Epidermal melanocyte (primary cell): ENCODE results near the gene SYNC.
"Not testable (repeated sequence)": the region's sequence is repeated elsewhere in the genome, so short reads cannot be mapped to it uniquely, and the experiment has no call there.

Source experiments
- DNase-seq: peaks from one replicate; pipeline ENCODE4 v3.0.0; 2011; ENCODE audit warnings: low spot score; ENCODE audit not compliant: insufficient read length

The SYNC gene

GRCh38 chr1:32695098-32695904 is 7.3 kb downstream of the SYNC start:
- no peak for DNase-seq

- peak; percentile 50 for DNase-seq
Observed at GRCh38 chr1:32693455-32694174, 9.0 kb downstream of the SYNC start.

DNA sequence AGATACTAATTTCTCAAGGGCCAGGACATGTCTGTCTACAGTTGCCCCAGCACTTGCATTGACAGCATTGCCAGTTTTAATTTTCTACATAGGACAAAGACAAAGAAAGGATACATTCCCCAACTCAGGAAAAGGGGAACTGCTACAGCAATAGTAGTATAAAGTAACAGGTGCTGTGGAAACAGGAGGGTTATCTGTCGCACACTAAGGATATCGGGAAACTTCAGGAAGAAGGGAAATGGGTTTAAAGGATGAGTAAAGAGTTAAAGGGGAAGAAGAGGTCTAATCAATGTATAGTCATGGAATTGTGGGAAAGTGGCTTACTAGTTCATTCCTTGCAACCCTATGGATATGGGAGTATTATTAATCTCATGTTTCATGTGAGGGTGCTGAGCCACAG is 16.2 kb downstream of the SYNC start:
- no peak for DNase-seq

DNA sequence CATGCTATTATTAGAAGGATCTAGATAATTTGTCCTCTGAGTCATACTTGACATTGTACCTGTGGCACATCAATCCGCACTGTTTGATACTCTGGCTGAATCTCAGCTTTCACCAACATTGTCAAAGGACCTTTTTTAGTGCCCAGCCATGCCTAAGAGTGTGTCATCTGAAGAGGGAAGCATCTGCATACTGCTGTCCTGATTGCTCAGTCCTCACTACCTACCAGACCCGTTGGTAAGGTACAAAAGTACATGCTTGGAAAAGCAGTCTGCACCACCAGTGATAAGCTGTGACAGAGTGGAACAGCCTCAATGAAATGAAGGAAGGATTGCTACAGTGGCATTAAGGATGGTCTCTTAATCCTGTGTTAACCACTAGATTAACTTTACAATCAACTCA is 17.1 kb downstream of the SYNC start:
- DNase-seq = no peak

DNA sequence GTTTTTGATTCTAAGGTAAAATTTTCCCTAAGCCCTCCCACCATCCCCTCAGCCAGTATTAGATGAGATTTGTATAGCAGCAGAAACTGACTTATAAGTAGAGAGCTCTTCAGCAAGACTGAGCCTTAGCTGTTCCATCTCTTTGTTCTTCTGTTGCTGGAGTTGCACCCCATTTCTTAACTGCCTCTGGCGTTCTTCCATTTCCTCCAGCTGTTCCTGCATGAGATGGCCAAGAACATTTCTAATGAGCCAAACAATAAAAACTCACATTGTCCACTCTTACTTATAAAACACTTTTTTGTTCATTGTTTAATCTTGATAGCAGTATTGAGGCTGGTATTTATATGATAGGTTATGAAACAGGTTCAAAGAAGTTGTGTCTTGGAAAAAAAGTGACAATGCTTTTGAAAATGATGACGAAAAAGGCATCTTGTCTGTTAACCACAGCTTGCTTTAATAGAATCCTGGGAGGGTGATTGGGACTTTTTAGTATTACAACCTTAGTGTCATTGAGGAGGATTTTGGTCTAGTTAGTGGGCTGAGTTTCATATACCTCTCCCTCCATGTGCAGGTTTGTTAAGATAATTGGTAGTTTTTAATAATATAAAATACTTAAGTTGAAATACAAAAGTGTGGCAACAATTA is 18.3 kb downstream of the SYNC start:
- DNase-seq = peak; percentile 54

DNA sequence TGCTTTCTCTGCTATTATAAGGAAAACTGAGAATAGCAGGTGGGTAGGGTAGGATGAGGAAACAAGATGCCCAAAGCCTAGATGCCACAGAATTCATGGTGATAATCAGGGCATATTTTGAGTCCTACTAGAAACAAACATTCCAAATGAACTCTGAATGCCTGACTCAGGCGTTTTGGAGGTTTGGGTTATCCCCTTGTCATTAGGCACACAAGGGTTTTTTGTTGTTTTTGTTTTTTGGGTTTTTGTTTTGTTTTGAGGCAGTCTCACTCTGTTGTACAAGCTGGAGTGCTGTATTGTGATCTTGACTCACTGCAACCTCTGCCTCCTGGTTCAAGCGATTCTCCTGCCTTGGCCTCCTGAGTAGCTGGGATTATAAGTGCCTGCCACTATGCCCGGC is 19.2 kb downstream of the SYNC start:
- no peak for DNase-seq

DNA sequence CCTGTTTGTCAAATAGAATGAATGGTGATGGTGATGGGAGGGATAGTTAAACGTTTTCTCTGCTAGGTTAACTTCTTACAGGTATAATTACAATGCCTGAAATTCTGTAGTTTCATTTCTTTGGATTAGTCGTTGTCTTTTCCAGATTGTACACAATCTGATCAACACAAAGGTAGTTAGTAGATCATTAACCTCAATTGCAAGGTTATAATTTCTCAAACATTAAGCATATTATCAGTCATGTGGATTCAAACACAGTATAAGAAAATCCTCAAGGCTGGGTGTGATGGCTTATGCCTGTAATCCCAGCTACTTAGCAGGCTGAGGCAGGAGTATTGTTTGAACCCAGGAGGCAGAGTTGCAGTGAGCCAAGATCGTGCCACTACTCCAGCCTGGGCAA is 20.6 kb downstream of the SYNC start:
- DNase-seq = no peak

DNA sequence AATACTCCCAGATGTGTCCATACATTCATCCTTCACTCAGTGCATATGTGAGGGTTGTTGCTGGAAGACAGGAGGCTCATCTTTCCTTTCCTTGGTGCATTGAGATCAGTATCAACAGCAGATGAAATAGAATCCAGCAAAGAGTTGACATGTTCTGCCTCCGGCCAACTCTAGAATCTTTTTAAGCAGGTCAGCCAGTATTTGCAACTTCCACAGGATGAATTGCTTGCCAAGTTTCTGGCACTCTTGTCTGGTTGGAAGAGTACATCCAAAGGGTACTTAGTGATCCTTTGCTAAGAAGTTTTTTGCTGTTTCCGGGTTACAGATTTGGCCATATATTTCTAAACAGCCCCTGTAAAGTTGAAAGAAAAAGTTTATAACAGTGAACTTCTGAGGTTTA is 21.1 kb downstream of the SYNC start:
- no peak for DNase-seq

DNA sequence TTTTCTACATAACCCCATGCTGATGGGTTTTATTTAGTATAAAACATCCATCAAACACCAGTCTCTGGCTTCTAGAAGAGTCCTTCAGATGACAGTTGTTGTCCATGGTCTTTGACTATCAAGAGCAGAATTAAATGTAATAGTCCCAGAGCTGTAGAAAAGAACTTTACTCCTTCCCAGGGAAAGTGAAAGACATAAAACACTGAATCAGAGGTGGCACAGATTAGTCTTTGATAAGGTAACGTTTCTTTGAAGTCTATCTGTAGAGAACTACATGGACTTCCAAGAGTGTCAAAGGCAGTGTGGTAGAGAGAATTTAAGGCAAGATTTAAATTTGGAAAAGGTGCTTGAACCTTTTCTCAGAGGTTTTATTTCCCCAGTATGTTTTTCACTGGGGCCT is 21.9 kb downstream of the SYNC start:
- DNase-seq = no peak

DNA sequence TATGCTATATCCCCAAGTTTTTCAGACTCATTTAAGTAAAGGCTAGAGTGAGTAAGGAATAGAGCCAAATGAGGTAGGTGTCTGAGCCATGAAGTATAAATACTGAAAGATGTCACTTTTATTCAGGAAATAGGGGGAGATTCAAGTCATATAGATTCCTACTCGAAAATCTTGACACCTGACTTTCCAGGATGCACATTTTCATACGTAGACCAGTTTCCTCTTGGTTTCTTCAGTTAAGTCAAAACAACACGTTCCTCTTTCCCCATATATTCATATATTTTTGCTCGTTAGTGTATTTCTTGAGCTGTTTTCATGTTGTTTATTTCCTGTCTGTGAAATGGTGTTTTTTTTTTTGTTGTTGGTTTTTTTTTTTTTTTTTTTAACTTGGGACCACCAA is 22.6 kb downstream of the SYNC start:
- DNase-seq = not testable (repeated sequence)

GRCh38 chr1:32676945-32677344 is 25.6 kb downstream of the SYNC start:
- DNase-seq = no peak

- not testable (repeated sequence) for DNase-seq
Observed at GRCh38 chr1:32668716-32669115, 33.9 kb downstream of the SYNC start.

- DNase-seq = no peak
Observed at GRCh38 chr1:32666901-32667566, 35.5 kb downstream of the SYNC start.

DNA sequence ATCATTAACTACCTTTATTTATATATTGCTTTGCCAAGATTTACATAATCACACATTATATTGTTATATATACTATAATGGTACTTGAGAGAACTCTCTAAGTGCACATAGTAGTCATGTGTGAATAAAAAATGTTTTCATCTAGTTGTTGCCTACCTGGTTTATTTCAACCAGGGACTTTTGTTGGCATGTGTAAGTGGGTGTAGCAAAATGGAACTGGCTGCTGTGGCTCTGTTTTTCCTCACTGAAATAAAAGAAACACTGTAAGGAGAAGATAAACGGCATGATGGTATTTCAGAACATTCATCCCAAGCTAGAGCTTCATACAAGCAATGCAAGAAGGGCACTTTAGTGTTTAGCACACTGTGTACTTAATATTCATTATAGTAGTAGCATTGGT is 36.7 kb downstream of the SYNC start:
- DNase-seq = no peak

GRCh38 chr1:32659581-32659980 is 43.0 kb downstream of the SYNC start:
- DNase-seq = no peak

DNA sequence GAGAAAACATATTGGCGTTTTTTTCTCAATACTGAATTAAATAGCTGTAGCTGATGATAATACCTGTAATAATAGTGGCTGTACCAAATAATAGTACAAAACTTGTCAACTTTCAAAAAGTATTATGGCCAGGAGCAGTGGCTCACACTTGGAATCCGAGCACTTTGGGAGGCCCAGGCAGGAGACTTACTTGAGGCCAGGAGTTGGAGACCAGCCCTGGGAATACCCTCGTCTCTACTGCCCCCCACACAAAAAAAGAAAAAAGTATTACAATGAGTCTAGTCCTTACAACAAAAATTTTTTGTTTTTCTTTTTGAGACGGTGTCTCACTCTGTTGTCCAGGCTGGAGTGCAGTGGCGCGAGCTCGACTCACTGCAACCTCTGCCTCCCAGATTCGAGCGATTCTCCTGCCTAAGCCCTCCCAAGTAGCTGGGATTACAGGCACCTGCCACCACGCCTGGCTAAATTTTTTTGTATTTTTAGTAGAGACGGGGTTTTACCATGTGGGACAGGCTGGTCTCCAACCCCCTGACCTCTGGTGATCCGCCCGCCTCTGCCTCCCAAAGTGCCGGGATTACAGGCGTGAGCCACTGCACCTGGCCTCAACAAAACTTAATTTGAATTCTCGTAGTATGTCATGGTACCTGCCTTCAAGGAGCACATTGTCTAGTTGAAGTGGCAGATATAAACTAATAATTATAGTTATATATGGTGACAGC is 50.2 kb downstream of the SYNC start:
- no peak for DNase-seq

DNA sequence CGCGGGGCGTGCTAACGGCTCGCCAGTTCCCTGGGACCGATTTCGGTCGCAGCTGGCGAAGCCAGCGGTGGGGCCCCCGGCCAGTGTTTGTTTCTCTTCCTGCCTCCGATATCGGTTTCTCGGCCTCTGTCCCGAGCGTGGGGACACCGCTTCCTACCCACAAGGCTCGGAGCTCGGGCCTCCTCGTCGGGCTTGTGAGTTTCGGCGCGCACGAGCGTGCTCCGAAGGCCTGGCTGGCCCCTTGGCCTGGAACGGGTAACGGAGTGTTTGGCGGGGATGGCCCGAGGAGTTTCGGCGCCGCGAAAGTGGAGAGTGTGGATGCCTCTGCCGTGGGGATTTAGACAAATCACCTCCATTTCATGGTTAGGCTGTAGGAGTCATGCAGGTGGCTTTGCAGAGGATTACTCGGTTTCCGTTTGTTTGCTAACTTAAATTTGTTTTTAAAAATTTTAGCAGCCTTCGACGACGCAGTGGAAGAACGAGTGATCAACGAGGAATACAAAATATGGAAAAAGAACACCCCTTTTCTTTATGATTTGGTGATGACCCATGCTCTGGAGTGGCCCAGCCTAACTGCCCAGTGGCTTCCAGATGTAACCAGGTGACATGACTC is 51.0 kb downstream of the SYNC start:
- DNase-seq = no peak

DNA sequence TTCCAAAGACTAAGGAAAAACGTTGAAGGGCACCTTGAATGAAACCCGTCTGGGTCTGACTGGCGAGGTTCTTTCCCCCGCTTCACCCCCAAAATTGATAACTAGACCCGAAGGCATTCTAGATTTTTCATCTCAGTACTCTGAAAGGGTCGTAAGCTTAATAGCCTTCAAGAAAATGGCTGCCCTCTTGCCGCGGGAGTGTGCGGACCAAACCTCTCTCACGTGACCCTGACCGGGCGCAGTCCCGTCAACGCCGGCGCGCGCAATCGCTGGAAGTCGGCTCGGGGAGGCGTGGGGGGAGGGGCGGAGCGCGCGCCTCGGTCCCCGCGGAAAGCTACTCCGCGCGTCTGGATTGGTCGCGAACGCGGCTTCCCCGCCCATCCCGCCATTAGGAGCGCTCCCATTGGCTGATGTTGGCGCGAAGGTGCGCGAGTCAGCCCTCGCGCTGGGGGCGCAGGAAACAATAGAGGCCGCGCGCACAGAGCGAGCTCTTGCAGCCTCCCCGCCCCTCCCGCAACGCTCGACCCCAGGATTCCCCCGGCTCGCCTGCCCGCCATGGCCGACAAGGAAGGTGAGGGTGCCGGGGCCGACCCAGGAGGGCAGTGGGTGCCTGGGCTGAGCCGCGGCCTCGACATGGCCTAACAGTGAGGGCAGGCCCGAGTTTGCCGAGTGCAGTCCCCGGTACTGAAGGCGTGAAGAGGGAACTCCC is 51.7 kb downstream of the SYNC start, which contains the start of gene RBBP4:
Gene RBBP4, plus strand, starts transcription at position 457 of the 709 bp plus-strand sequence. Its CDS starts 99 bp downstream, at position 556.
- peak; percentile 96 for DNase-seq

DNA sequence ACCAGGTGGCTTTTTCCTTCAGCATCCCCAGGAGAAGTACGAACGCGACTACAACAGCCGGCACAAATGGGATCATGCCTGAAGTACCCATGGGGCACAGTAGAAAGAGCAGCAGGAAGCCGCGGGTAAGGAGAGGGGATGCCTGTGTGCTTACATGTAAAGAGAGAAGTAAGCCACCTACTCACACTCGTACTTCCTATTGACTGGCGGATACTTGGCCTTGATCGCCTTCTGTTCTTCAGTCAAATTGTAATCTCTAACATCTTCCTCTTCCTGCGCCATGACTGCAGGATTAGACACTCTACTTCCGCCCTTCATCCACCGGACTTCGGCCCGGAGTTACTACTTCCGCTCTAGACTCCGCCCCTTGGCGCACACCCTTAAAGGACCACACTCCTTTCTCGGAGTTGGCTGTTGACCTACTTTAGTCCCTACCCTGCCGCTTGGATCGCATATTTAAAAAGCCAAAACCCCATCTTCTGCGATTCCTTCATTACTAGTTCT is 52.3 kb downstream of the SYNC start, which contains the start of gene ZBTB8OS:
Gene ZBTB8OS, minus strand, starts transcription at position 303 of the 504 bp plus-strand sequence. Its CDS starts 21 bp downstream, at position 282.
- peak; percentile 97 for DNase-seq
